NCI-H446 treated with DMSO at 0.1 percent for 48 hours (cell line): ENCODE data around the gene DIP2B.

Experiments
- DNase-seq: peaks from one replicate; lab custom pipeline; 2025; lab: John Stamatoyannopoulos, UW

Gene DIP2B

GRCh38 chr12:50574601-50575348 lies 70.0 kb downstream of the DIP2B start:
- no peak for DNase-seq

- DNase-seq = no peak
Observed at GRCh38 chr12:50579757-50580267, 75.0 kb downstream of the DIP2B start.

- no peak for DNase-seq
Observed at GRCh38 chr12:50580436-50580835, 75.7 kb downstream of the DIP2B start.

- DNase-seq = no peak
Observed at GRCh38 chr12:50581226-50582184, 76.7 kb downstream of the DIP2B start.

- DNase-seq = no peak
Observed at GRCh38 chr12:50584135-50584534, 79.3 kb downstream of the DIP2B start.

GRCh38 chr12:50589650-50590435 lies 85.1 kb downstream of the DIP2B start:
- DNase-seq = no peak

GRCh38 chr12:50590869-50591268 lies 86.1 kb downstream of the DIP2B start:
- no peak for DNase-seq

- DNase-seq = no peak
Observed at GRCh38 chr12:50595667-50596066, 90.9 kb downstream of the DIP2B start.

- DNase-seq = no peak
Observed at GRCh38 chr12:50597200-50598195, 92.7 kb downstream of the DIP2B start.

- DNase-seq = no peak
Observed at GRCh38 chr12:50598321-50598862, 93.6 kb downstream of the DIP2B start.

- no peak for DNase-seq
Observed at GRCh38 chr12:50599366-50600095, 94.7 kb downstream of the DIP2B start.

GRCh38 chr12:50600364-50600763 lies 95.6 kb downstream of the DIP2B start:
- no peak for DNase-seq

GRCh38 chr12:50603817-50604639 lies 99.2 kb downstream of the DIP2B start:
- DNase-seq = no peak

GRCh38 chr12:50604640-50604920 lies 99.8 kb downstream of the DIP2B start:
- DNase-seq = no peak

GRCh38 chr12:50606675-50607375 lies 102.0 kb downstream of the DIP2B start:
- DNase-seq = no peak

- DNase-seq = no peak
Observed at GRCh38 chr12:50609292-50609874, 104.6 kb downstream of the DIP2B start.

- no peak for DNase-seq
Observed at GRCh38 chr12:50610171-50610570, 105.4 kb downstream of the DIP2B start.
